ENCODE data around the gene SHC2.

SHC2 gene, protein sequence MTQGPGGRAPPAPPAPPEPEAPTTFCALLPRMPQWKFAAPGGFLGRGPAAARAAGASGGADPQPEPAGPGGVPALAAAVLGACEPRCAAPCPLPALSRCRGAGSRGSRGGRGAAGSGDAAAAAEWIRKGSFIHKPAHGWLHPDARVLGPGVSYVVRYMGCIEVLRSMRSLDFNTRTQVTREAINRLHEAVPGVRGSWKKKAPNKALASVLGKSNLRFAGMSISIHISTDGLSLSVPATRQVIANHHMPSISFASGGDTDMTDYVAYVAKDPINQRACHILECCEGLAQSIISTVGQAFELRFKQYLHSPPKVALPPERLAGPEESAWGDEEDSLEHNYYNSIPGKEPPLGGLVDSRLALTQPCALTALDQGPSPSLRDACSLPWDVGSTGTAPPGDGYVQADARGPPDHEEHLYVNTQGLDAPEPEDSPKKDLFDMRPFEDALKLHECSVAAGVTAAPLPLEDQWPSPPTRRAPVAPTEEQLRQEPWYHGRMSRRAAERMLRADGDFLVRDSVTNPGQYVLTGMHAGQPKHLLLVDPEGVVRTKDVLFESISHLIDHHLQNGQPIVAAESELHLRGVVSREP

DNA sequence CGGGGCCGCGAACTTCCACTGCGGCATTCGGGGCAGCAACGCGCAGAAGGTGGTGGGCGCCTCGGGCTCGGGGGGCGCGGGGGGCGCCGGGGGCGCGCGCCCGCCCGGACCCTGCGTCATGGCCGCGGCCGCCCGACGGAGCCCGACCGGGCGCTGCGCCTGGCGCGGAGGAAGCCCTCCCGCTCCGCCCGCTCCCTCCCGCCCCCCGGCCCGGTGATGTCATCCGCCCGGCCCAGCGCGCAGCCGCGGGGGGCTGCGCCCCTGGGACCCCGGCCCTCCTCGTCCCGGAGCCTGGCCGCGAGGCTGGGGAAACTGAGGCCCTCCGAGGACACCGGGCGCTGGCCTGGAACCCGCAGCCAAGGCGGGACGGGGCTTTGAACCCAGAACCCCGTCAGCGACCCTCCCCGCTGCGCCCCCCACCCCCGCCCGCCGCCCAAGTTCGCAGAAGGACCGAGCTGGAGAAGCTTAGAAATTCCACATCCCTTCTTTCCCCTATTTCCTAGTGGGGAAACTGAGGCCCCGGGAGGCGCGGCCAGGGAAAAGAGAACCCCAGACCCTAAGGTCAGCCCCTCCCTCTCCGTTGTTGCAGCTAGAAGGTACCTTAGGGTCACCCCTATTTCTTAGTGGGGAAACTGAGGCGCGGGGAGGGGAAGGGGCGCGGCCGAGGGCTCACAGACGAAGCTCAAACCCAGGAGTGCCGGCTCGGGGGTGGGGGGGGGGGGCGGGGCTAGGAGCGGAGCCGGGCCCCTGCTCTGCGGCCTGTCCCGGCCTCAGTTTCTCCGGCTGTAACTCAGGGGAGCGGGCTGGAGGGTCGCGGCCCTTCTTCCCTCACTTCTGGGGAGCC, at the start of gene SHC2:
TSS of gene SHC2 (minus strand) at position 157 of the 844 bp plus-strand sequence. CDS start at position 120, 37 bp downstream.
- peaks cover 0 to 8% of the 10 kb centered on the region in 2 donors for H3K4me1 ChIP-seq (ENCODE audit: control insufficient read depth in 1 of 2, insufficient read depth in 2 of 2, low read length in 2 of 2)
- H3K27ac ChIP-seq (ENCODE audit: low read depth, low read length), result peak within 1 kb of the TSS; percentile 78
- no peaks in the 10 kb centered on the region for H3K27me3 ChIP-seq (ENCODE audit: control insufficient read depth in 1 of 2, insufficient read depth in 2 of 2, low read length in 2 of 2)
- H3K4me3 ChIP-seq (ENCODE audit: low read depth in 1 of 2, low read length in 2 of 2), result peak within 1 kb of the TSS; percentile 44 to 66
- peak within 1 kb of the TSS in 1 of 2 donors; percentile 79 for H3K9ac ChIP-seq (ENCODE audit: low read depth in 1 of 2, low read length in 2 of 2)
- H3K36me3 ChIP-seq (ENCODE audit: control insufficient read depth in 1 of 2, insufficient read depth in 2 of 2, low read length in 2 of 2), result no peaks in the 10 kb centered on the region
- H3K9me3 ChIP-seq (ENCODE audit: control insufficient read depth in 1 of 2, low read length in 2 of 2), result no peaks in the 10 kb centered on the region

DNA sequence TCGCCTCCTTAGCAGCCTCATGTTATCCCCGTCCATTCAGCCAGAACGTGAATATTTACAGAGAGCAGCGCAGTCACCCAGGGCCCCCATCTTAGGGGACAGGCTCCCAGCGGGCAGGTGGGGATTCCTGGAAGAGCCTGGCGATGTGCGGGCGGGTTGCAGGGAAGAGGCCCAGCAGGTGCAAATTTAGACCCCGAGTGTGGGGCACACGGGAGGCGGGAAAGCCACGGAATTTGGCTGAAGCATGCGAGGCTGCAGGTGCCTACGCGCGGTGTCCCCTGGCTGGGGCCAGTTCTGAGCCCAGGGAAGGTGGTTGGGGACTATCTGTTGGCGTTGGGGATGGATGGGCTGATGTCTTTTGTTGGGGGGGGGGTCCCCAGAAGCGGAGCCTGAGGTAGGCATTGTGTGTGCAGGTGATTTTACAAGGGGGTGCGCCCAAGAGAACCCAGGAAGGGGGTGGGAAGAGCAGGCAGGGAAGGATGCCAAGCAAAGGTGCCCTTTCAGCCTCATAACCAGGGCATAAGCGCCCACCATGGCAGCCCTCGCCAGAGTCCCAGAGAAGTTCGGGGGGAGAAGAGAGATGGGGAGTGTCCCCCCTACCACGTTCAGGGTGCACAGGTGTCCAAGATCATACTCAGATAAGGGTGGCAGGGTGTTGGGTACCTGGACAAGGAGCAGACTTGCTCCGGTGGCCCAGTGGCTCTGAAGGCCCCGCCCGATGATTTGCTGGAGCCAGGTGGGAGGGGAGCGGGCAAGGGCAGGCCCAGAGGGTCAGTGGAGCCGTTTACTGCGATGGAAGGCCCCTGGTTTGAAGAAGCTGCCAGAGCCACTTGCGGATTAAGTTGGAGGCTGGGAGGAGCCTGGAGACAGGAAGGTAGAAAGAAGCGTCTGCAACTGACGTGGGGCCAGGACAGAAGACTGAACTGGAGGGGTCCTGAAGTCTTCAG, 47.6 kb upstream of the SHC2 start:
- Histone ChIP-seq H3K27me3 (ENCODE audit: control insufficient read depth in 1 of 2, insufficient read depth in 2 of 2, low read length in 2 of 2) (peaks cover 0 to 6% of the 10 kb centered on the region in 2 donors), H3K9me3 (ENCODE audit: control insufficient read depth in 1 of 2, low read length in 2 of 2) (no peaks in the 10 kb centered on the region), H3K36me3 (ENCODE audit: control insufficient read depth in 1 of 2, insufficient read depth in 2 of 2, low read length in 2 of 2) (no peaks in the 10 kb centered on the region), H3K9ac (ENCODE audit: low read depth in 1 of 2, low read length in 2 of 2) (peak overlapping the region; percentile 55 to 57), H3K4me3 (ENCODE audit: low read depth in 1 of 2, low read length in 2 of 2) (peak overlapping the region; percentile 80 to 83), H3K4me1 (ENCODE audit: control insufficient read depth in 1 of 2, insufficient read depth in 2 of 2, low read length in 2 of 2) (peaks cover 17 to 33% of the 10 kb centered on the region in 2 donors), H3K27ac (ENCODE audit: low read depth, low read length) (no peak overlapping the region)

DNA sequence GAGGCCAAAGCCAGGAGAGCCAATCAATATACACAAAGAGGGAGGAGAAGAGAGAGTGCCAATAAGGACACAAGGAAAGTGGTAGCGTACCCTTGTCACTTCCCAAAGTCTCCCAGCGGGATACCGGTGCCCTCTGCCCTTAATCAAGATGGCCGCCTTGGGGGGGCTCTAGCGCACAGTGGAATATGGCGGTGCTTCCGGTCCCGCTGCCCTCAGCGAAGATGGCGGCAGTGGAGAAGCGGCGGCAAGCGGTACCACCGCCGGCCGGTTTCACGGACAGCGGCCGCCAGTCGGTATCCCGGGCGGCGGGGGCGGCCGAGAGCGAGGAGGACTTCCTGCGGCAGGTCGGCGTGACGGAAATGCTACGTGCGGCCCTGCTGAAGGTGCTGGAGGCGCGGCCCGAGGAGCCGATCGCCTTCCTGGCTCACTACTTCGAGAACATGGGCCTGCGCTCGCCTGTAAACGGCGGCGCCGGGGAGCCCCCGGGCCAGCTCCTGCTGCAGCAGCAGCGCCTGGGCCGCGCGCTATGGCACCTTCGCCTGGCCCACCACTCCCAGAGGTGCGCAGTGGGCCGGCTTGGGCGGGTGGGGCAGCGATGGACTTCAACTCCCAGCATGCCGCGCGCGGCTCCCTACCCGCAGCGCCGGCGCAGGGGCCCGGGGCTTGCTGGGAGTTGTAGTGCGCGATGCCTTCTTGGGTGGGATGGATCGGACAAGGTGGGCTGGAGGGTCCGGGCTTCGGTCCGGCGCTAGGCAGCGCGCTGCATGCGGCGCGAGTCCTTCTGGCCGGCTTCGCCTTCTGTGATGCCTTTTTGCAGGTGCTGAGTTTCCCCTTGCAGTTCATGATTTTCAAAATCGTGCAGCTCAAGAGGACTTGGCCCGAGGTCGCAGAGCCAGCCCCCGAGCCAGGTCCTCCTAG, 46.7 kb upstream of the SHC2 start, which contains the start of gene TPGS1:
TSS of gene TPGS1 (plus strand) at position 212 of the 918 bp plus-strand sequence. CDS start at position 222, 10 bp downstream.
- peak within 1 kb of the TSS; percentile 62 to 89 for H3K9ac ChIP-seq (ENCODE audit: low read depth in 1 of 2, low read length in 2 of 2)

DNA sequence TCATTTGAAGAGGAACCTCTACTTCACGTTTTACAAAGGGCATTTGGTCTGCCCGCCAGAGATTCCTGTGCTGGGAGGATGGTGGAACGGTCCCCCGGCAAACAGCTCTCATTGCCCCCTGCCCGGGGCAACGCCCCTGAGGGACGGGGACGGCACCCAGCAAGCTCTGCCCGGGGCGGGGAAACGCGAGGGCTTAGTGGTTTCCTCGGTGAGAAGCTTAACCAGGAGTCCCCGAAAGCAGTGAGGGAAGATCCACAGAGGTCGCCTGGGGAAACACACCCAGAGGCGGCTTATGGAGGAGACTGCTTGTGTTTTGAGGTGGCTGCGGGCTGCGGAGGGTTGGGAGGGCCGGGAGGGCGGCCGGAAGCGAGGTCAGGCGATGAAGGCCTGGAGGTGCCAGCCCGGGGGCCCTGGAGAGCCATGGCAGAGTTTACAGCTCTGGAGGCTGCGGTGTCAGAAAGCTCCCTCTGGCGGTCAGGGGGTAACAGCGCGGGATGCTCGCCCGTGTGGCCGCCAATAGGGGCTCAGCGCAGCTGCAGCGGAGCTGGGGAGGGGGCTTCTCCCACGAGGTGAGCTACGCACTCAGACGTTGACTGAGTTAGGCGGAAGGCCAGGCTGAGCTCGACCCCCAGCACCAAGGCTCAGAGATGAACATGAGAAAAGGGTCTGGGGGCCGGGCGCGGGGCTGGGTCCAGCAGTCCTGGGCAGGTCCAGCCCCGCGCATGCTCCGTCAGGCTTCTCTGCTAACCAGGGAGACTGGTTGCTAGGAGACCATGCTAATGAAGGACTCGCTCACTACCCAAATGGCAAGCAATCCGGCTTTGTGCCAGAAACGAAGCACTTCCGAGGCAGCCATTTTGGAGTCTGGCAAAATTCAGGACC, 45.8 kb upstream of the SHC2 start:
- Histone ChIP-seq H3K4me3 (ENCODE audit: low read depth in 1 of 2, low read length in 2 of 2) (peak overlapping the region; percentile 80 to 83), H3K27me3 (ENCODE audit: control insufficient read depth in 1 of 2, insufficient read depth in 2 of 2, low read length in 2 of 2) (peaks cover 0 to 3% of the 10 kb centered on the region in 2 donors), H3K36me3 (ENCODE audit: control insufficient read depth in 1 of 2, insufficient read depth in 2 of 2, low read length in 2 of 2) (no peaks in the 10 kb centered on the region), H3K4me1 (ENCODE audit: control insufficient read depth in 1 of 2, insufficient read depth in 2 of 2, low read length in 2 of 2) (peaks cover 17 to 32% of the 10 kb centered on the region in 2 donors), H3K27ac (ENCODE audit: low read depth, low read length) (peak overlapping the region; percentile 86), H3K9me3 (ENCODE audit: control insufficient read depth in 1 of 2, low read length in 2 of 2) (no peaks in the 10 kb centered on the region), H3K9ac (ENCODE audit: low read depth in 1 of 2, low read length in 2 of 2) (peak overlapping the region; percentile 62 to 89)

More for the DNA sequence above, 46.7 kb upstream of the SHC2 start, which contains the start of gene TPGS1:
- peak within 1 kb of the TSS; percentile 86 for H3K27ac ChIP-seq (ENCODE audit: low read depth, low read length)
- no peaks in the 10 kb centered on the region for H3K9me3 ChIP-seq (ENCODE audit: control insufficient read depth in 1 of 2, low read length in 2 of 2)
- H3K4me1 ChIP-seq (ENCODE audit: control insufficient read depth in 1 of 2, insufficient read depth in 2 of 2, low read length in 2 of 2), result peaks cover 17 to 33% of the 10 kb centered on the region in 2 donors
- H3K4me3 ChIP-seq (ENCODE audit: low read depth in 1 of 2, low read length in 2 of 2), result peak within 1 kb of the TSS; percentile 80 to 83
- H3K27me3 ChIP-seq (ENCODE audit: control insufficient read depth in 1 of 2, insufficient read depth in 2 of 2, low read length in 2 of 2), result peaks cover 0 to 3% of the 10 kb centered on the region in 2 donors
- H3K36me3 ChIP-seq (ENCODE audit: control insufficient read depth in 1 of 2, insufficient read depth in 2 of 2, low read length in 2 of 2), result no peaks in the 10 kb centered on the region

DNA sequence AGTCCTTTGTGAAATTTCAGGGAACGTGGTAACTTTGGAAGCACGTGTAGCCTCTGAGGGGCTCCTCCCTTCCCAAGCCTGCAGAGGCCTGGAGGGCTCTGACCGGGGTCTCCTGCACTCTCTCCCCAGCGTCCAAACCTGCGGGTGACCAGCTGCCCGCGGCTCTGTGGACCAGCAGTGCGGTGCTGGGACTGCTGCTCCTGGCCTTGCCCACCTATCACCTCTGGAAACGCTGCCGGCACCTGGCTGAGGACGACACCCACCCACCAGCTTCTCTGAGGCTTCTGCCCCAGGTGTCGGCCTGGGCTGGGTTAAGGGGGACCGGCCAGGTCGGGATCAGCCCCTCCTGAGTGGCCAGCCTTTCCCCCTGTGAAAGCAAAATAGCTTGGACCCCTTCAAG, 43.8 kb upstream of the SHC2 start:
- Histone ChIP-seq H3K36me3 (ENCODE audit: control insufficient read depth in 1 of 2, insufficient read depth in 2 of 2, low read length in 2 of 2) (no peaks in the 10 kb centered on the region), H3K4me3 (ENCODE audit: low read depth in 1 of 2, low read length in 2 of 2) (no peak overlapping the region), H3K9me3 (ENCODE audit: control insufficient read depth in 1 of 2, low read length in 2 of 2) (no peaks in the 10 kb centered on the region), H3K27ac (ENCODE audit: low read depth, low read length) (no peak overlapping the region), H3K27me3 (ENCODE audit: control insufficient read depth in 1 of 2, insufficient read depth in 2 of 2, low read length in 2 of 2) (peaks cover 0 to under 1% of the 10 kb centered on the region in 2 donors), H3K4me1 (ENCODE audit: control insufficient read depth in 1 of 2, insufficient read depth in 2 of 2, low read length in 2 of 2) (peaks cover 9 to 17% of the 10 kb centered on the region in 2 donors), H3K9ac (ENCODE audit: low read depth in 1 of 2, low read length in 2 of 2) (no peak overlapping the region)

DNA sequence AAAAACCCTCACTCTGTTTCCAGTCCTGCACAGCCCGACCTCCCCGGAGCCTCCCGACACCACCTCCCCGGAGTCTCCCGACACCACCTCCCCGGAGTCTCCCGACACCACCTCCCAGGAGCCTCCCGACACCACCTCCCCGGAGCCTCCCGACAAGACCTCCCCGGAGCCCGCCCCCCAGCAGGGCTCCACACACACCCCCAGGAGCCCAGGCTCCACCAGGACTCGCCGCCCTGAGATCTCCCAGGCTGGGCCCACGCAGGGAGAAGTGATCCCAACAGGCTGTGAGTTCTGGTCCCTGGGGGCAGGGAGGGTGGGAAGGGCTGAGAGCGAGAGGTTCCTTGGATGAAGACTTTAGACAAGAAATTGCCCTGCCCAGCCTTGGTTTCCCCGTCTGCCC, 40.8 kb upstream of the SHC2 start:
- Histone ChIP-seq H3K9ac (ENCODE audit: low read depth in 1 of 2, low read length in 2 of 2) (no peak overlapping the region), H3K27me3 (ENCODE audit: control insufficient read depth in 1 of 2, insufficient read depth in 2 of 2, low read length in 2 of 2) (peaks cover 16 to 18% of the 10 kb centered on the region in 2 donors), H3K27ac (ENCODE audit: low read depth, low read length) (no peak overlapping the region), H3K9me3 (ENCODE audit: control insufficient read depth in 1 of 2, low read length in 2 of 2) (no peaks in the 10 kb centered on the region), H3K4me1 (ENCODE audit: control insufficient read depth in 1 of 2, insufficient read depth in 2 of 2, low read length in 2 of 2) (peaks cover 7 to 9% of the 10 kb centered on the region in 2 donors), H3K36me3 (ENCODE audit: control insufficient read depth in 1 of 2, insufficient read depth in 2 of 2, low read length in 2 of 2) (no peaks in the 10 kb centered on the region), H3K4me3 (ENCODE audit: low read depth in 1 of 2, low read length in 2 of 2) (no peak overlapping the region)

DNA sequence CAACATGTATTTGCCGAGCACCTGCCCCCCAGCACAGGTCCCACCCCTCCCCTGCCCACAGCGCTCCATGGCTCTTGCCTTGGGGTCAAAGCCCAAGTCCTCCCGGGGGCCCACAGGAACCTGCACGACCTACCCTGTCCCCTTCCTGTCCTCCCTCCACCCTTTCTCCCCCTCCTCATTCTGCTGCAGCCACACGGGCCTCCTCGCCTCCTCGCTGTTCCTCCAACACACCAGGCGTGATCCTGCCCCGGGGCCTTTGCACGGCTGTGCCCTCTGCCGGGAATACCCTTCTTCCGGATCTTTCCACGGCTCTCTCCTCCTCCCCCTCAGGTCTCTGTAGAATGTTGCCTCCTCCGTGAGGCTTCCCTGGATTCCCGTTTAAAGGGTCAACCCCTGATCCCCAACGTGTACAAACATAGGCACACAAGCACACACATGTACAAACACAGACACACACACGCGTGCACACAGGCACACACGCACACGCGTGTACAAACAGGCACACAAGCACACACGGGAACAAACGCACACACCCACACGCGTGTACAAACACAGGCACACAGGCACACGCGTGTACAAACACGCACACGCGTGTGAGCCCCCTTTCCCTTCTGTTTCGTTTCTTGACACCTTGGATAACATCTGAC, 38.3 kb upstream of the SHC2 start:
- Histone ChIP-seq H3K4me3 (ENCODE audit: low read depth in 1 of 2, low read length in 2 of 2) (no peak overlapping the region), H3K9me3 (ENCODE audit: control insufficient read depth in 1 of 2, low read length in 2 of 2) (no peaks in the 10 kb centered on the region), H3K9ac (ENCODE audit: low read depth in 1 of 2, low read length in 2 of 2) (no peak overlapping the region), H3K27me3 (ENCODE audit: control insufficient read depth in 1 of 2, insufficient read depth in 2 of 2, low read length in 2 of 2) (peaks cover 16 to 18% of the 10 kb centered on the region in 2 donors), H3K4me1 (ENCODE audit: control insufficient read depth in 1 of 2, insufficient read depth in 2 of 2, low read length in 2 of 2) (peaks cover 4 to 7% of the 10 kb centered on the region in 2 donors), H3K36me3 (ENCODE audit: control insufficient read depth in 1 of 2, insufficient read depth in 2 of 2, low read length in 2 of 2) (no peaks in the 10 kb centered on the region), H3K27ac (ENCODE audit: low read depth, low read length) (no peak overlapping the region)

DNA sequence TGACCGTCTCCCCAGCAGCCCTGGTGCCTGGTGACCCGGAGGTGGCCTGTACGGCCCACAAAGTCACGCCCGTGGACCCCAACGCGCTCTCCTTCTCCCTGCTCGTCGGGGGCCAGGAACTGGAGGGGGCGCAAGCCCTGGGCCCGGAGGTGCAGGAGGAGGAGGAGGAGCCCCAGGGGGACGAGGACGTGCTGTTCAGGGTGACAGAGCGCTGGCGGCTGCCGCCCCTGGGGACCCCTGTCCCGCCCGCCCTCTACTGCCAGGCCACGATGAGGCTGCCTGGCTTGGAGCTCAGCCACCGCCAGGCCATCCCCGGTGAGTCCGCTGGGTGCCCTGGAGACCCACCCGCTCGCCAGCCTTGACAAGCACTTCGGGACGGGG, 37.7 kb upstream of the SHC2 start:
- Histone ChIP-seq H3K9me3 (ENCODE audit: control insufficient read depth in 1 of 2, low read length in 2 of 2) (no peaks in the 10 kb centered on the region), H3K4me1 (ENCODE audit: control insufficient read depth in 1 of 2, insufficient read depth in 2 of 2, low read length in 2 of 2) (peaks cover 4 to 7% of the 10 kb centered on the region in 2 donors), H3K9ac (ENCODE audit: low read depth in 1 of 2, low read length in 2 of 2) (no peak overlapping the region), H3K4me3 (ENCODE audit: low read depth in 1 of 2, low read length in 2 of 2) (no peak overlapping the region), H3K36me3 (ENCODE audit: control insufficient read depth in 1 of 2, insufficient read depth in 2 of 2, low read length in 2 of 2) (no peaks in the 10 kb centered on the region), H3K27ac (ENCODE audit: low read depth, low read length) (no peak overlapping the region), H3K27me3 (ENCODE audit: control insufficient read depth in 1 of 2, insufficient read depth in 2 of 2, low read length in 2 of 2) (peaks cover 16 to 18% of the 10 kb centered on the region in 2 donors)

Data from duodenal mucosa (tissue), 2 donors.